Endodermal cell (in vitro differentiated cells): ENCODE measurements around the gene OR2A5. TPM values are rescaled to one million over a fixed set of nuclear protein-coding genes. Genes with fewer than 3 reads are reported as not detected.

ENCODE experiments used
- DNase-seq: peaks from one replicate; pipeline ENCODE4 v3.0.0-alpha.2; 2017
- H3K27ac ChIP-seq: 2 replicates; pipeline ENCODE4 v1.5.1; 2013; ENCODE audit warnings: mild to moderate bottlenecking, low read depth, low read length, moderate library complexity
- H3K27me3 ChIP-seq: 2 replicates; pipeline ENCODE4 v1.6.1; 2013; ENCODE audit warnings: mild to moderate bottlenecking, low read length, moderate library complexity; ENCODE audit not compliant: insufficient read depth, control insufficient read depth, poor library complexity, severe bottlenecking
- H3K36me3 ChIP-seq: 2 replicates; pipeline ENCODE4 v1.7.0; 2013; ENCODE audit warnings: mild to moderate bottlenecking, low read length, moderate library complexity; ENCODE audit not compliant: control insufficient read depth, insufficient read depth
- H3K4me1 ChIP-seq: one replicate; pipeline ENCODE4 v1.7.0; 2013; ENCODE audit warnings: low read length; ENCODE audit not compliant: control insufficient read depth, insufficient read depth
- H3K4me3 ChIP-seq: 2 replicates; pipeline ENCODE4 v1.5.1; 2013; ENCODE audit warnings: mild to moderate bottlenecking, low read length, moderate library complexity
- H3K9ac ChIP-seq: 2 replicates; pipeline ENCODE4 v1.6.1; 2013; ENCODE audit warnings: mild to moderate bottlenecking, low read length, moderate library complexity; ENCODE audit not compliant: poor library complexity, severe bottlenecking; ENCODE audit errors: extremely low read depth
- H3K9me3 ChIP-seq: 2 replicates; pipeline ENCODE4 v1.6.1; 2013; ENCODE audit warnings: mild to moderate bottlenecking, low read length, moderate library complexity; ENCODE audit not compliant: control insufficient read depth
- H3K27ac Mint-ChIP-seq: 2 replicates; pipeline ENCODE4 v1.8.0; 2020; ENCODE audit warnings: mixed read lengths
- H3K27me3 Mint-ChIP-seq: 2 replicates; pipeline ENCODE4 v1.8.0; 2021; ENCODE audit warnings: mild to moderate bottlenecking, mixed read lengths; ENCODE audit not compliant: insufficient read depth
- H3K36me3 Mint-ChIP-seq: 2 replicates; pipeline ENCODE4 v1.8.0; 2020; ENCODE audit warnings: low read depth, mixed read lengths
- H3K4me1 Mint-ChIP-seq: 2 replicates; pipeline ENCODE4 v1.8.0; 2020; ENCODE audit warnings: mixed read lengths
- H3K4me3 Mint-ChIP-seq: 2 replicates; pipeline ENCODE4 v1.8.0; 2020; ENCODE audit warnings: mild to moderate bottlenecking, moderate library complexity, mixed read lengths
- H3K9me3 Mint-ChIP-seq: 2 replicates; pipeline ENCODE4 v1.8.0; 2020; ENCODE audit warnings: mild to moderate bottlenecking, mixed read lengths
- WGBS, 2 experiments: methylation state at CpG; one replicate each; pipeline versions ENCODE4 v1.1.5 to v1.1.7; 2013; ENCODE audit warnings: missing lambda C conversion rate in 2 of 2, mixed read lengths in 1 of 2; ENCODE audit not compliant: insufficient coverage in 1 of 2, insufficient read length in 1 of 2; 5-methylcytosine and 5-hydroxymethylcytosine counted together
- total RNA-seq, 2 donors: library from RNA; stranded (reverse); fragmentation: NEBNext Ultra II Directional in 1 of 2; extraction: Animal tissue kit (Norgen Biotek cat#: 25700) in 1 of 2; gene quantifications; 2 replicates in 1 of 2; 3 replicates in 1 of 2; pipeline ENCODE4 v1.2.1, GENCODE V29; 2021
- TF ChIP-seq, protein P1 (sequence below): fragments of 200-600 bp; sonication (generic); conservative IDR thresholded peaks from 2 replicates; pipeline ENCODE4 v1.5.0; 2021; ENCODE audit warnings: antibody characterized with exemption, mild to moderate bottlenecking

The OR2A5 gene
- total RNA-seq, 2 donors from 2014 or later, result not detected

DNA sequence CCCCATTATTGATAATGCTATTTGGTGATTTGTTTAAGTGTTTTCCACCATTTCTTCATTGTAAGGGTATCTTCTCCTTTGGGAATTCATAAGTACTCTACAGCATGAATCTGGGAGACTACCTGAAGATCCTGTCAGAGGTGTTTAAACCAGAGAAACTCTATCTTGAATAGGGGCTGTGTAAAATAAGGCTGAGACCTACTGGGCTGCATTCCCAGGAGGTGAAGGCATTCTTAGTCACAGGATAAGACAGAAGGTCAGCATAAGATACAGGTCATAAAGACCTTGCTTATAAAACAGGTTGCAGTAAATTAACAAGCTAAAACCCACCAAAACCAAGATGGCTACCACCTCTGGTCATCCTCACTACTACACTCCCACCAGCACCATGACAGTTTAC, 13.4 kb upstream of the OR2A5 start:
- no peaks in the 10 kb centered on the region for H3K36me3 ChIP-seq
- no peaks in the 10 kb centered on the region for H3K9me3 Mint-ChIP-seq

DNA sequence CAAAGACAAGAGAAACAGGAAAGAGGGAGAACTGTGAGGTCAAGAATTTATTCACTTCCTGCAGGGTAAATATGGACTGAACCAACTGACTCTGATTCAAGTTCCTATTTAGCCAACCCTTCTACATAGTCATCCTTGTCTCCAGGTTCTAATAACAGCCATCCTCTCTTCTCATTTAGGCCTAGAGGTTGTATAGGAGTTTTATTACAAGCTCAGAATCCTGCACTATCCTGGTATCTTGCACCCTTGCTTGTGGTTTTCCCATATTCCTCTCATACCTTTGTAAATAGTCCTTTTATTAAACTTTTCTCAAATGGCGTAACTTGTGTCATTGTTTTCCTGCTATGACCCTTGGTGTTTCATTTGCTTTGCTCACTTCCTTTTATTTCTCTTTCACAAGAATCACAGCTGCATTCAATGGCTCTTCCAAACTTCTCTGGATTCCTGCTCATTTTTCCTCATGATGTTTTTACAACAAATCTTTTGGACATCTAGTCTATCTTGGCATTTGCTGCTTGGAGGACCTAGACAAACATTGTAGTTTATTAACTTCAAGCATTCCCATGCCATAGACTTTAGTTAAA, 12.4 kb upstream of the OR2A5 start:
- 41 to 44% methylated on average over 1 of the region's 1 CpG for WGBS, 2 experiments
- no peak for DNase-seq
- no peaks in the 10 kb centered on the region for H3K9me3 Mint-ChIP-seq
- peaks cover 4% of the 10 kb centered on the region for H3K4me1 Mint-ChIP-seq
- TF ChIP-seq, protein P1, sequence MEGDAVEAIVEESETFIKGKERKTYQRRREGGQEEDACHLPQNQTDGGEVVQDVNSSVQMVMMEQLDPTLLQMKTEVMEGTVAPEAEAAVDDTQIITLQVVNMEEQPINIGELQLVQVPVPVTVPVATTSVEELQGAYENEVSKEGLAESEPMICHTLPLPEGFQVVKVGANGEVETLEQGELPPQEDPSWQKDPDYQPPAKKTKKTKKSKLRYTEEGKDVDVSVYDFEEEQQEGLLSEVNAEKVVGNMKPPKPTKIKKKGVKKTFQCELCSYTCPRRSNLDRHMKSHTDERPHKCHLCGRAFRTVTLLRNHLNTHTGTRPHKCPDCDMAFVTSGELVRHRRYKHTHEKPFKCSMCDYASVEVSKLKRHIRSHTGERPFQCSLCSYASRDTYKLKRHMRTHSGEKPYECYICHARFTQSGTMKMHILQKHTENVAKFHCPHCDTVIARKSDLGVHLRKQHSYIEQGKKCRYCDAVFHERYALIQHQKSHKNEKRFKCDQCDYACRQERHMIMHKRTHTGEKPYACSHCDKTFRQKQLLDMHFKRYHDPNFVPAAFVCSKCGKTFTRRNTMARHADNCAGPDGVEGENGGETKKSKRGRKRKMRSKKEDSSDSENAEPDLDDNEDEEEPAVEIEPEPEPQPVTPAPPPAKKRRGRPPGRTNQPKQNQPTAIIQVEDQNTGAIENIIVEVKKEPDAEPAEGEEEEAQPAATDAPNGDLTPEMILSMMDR, result no peak
- H3K27ac Mint-ChIP-seq, result no peak overlapping the region
- no peaks in the 10 kb centered on the region for H3K9me3 ChIP-seq
- no peak overlapping the region for H3K4me3 Mint-ChIP-seq
- no peaks in the 10 kb centered on the region for H3K27me3 Mint-ChIP-seq
- no peaks in the 10 kb centered on the region for H3K36me3 ChIP-seq
- H3K36me3 Mint-ChIP-seq, result no peaks in the 10 kb centered on the region
- H3K4me1 ChIP-seq, result no peaks in the 10 kb centered on the region
- H3K9ac ChIP-seq, result no peak overlapping the region
- no peak overlapping the region for H3K4me3 ChIP-seq
- H3K27me3 ChIP-seq, result no peaks in the 10 kb centered on the region
- no peak overlapping the region for H3K27ac ChIP-seq

More for the DNA sequence above, 13.4 kb upstream of the OR2A5 start:
- Histone ChIP-seq H3K4me3 (no peak overlapping the region), H3K9ac (no peak overlapping the region), H3K4me1 (no peaks in the 10 kb centered on the region), H3K27ac (no peak overlapping the region), H3K9me3 (no peaks in the 10 kb centered on the region), H3K27me3 (no peaks in the 10 kb centered on the region)
- DNase-seq, result no peak
- no peaks in the 10 kb centered on the region for H3K27me3 Mint-ChIP-seq
- peaks cover 4% of the 10 kb centered on the region for H3K4me1 Mint-ChIP-seq
- H3K36me3 Mint-ChIP-seq, result no peaks in the 10 kb centered on the region
- H3K4me3 Mint-ChIP-seq, result no peak overlapping the region
- TF ChIP-seq, protein P1, result no peak
- H3K27ac Mint-ChIP-seq, result no peak overlapping the region

DNA sequence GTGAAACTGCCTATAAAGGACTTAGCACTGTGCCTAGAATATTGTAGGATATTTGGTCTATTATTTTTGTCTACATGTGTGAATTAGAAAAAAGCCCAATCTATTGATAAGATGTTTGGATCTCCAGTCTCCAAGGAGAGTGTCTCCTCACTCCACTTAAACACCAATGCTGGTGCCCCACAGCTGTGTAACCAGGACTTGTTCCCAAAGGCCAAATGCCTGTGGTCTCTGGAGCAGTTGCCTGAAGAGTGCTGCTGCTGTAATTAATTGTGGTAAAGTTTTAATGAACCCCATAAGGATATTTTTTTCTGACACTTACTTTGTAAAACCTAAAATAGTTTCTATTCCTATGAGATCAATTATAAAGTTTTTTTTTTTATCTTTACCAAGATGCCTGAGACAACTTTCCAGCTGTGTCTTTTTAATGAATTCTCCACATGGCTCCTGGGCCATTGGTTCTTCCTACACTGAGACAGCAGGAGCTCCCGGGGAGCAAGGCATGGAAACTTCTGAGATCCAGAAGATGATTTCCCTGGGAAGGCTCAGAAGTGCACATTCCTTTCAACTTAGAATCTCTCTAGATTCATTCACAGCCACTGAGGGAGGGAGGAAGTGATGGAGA, 11.2 kb upstream of the OR2A5 start:
- no peaks in the 10 kb centered on the region for H3K36me3 Mint-ChIP-seq
- no peaks in the 10 kb centered on the region for H3K9me3 Mint-ChIP-seq
- H3K4me3 Mint-ChIP-seq, result no peak overlapping the region
- Histone ChIP-seq H3K4me3 (no peak overlapping the region), H3K9me3 (no peaks in the 10 kb centered on the region), H3K9ac (no peak overlapping the region), H3K4me1 (no peaks in the 10 kb centered on the region), H3K36me3 (no peaks in the 10 kb centered on the region), H3K27me3 (no peaks in the 10 kb centered on the region), H3K27ac (no peak overlapping the region)
- WGBS, 2 experiments, result 71% methylated on average over 1 of the region's 1 CpG; no CpG with 5 or more reads in 1 of the 2 experiments
- peaks cover 4% of the 10 kb centered on the region for H3K4me1 Mint-ChIP-seq
- TF ChIP-seq, protein P1, result no peak
- H3K27ac Mint-ChIP-seq, result no peak overlapping the region
- no peak for DNase-seq
- H3K27me3 Mint-ChIP-seq, result no peaks in the 10 kb centered on the region
